ENCODE measurements around the gene XRN2.

XRN2 gene

GRCh38 chr20:21262812-21263211 is 40.3 kb upstream of the XRN2 start:
- Histone ChIP-seq H3K9me3 (ENCODE audit: insufficient read depth, low read length) (no peaks in the 10 kb centered on the region), H3K36me3 (replicated peaks; ENCODE audit: low read depth, low read length) (no peaks in the 10 kb centered on the region), H3K27ac (ENCODE audit: low read length) (no peak overlapping the region), H3K27me3 (ENCODE audit: low read depth, low read length) (no peaks in the 10 kb centered on the region), H3K4me1 (ENCODE audit: low read length) (no peaks in the 10 kb centered on the region), H3K9ac (ENCODE audit: low read length) (no peak overlapping the region), H4K20me1 (ENCODE audit: insufficient read depth, low read length) (no peaks in the 10 kb centered on the region), H2AFZ (ENCODE audit: low read depth, low read length) (no peak overlapping the region), H3K4me3 (ENCODE audit: low read length) (no peak overlapping the region), H3K4me2 (ENCODE audit: low read length) (no peak overlapping the region), H3K79me2 (ENCODE audit: low read length) (no peaks in the 10 kb centered on the region)
- no peak for TF ChIP-seq CTCF (IDR thresholded peaks at IDR 0.05; ENCODE audit: low read depth, low read length)
- no peak for TF ChIP-seq EZH2phosphoT487 (IDR thresholded peaks at IDR 0.05; ENCODE audit: low read depth)

GRCh38 chr20:21265261-21266190 is 37.6 kb upstream of the XRN2 start:
- H4K20me1 ChIP-seq (ENCODE audit: insufficient read depth, low read length) = no peaks in the 10 kb centered on the region
- H3K36me3 ChIP-seq (replicated peaks; ENCODE audit: low read depth, low read length) = no peaks in the 10 kb centered on the region
- no peak overlapping the region for H3K9ac ChIP-seq (ENCODE audit: low read length)
- H3K27me3 ChIP-seq (ENCODE audit: low read depth, low read length) = no peaks in the 10 kb centered on the region
- no peak overlapping the region for H3K4me3 ChIP-seq (ENCODE audit: low read length)
- H3K27ac ChIP-seq (ENCODE audit: low read length) = no peak overlapping the region
- no peaks in the 10 kb centered on the region for H3K9me3 ChIP-seq (ENCODE audit: insufficient read depth, low read length)
- H3K4me2 ChIP-seq (ENCODE audit: low read length) = no peak overlapping the region
- no peaks in the 10 kb centered on the region for H3K4me1 ChIP-seq (ENCODE audit: low read length)
- no peak overlapping the region for H2AFZ ChIP-seq (ENCODE audit: low read depth, low read length)
- TF ChIP-seq CTCF (IDR thresholded peaks at IDR 0.05; ENCODE audit: low read depth, low read length) = no peak
- TF ChIP-seq EZH2phosphoT487 (IDR thresholded peaks at IDR 0.05; ENCODE audit: low read depth) = no peak
- H3K79me2 ChIP-seq (ENCODE audit: low read length) = no peaks in the 10 kb centered on the region

GRCh38 chr20:21266191-21266536 is 37.0 kb upstream of the XRN2 start:
- Histone ChIP-seq H3K9ac (ENCODE audit: low read length) (no peak overlapping the region), H3K9me3 (ENCODE audit: insufficient read depth, low read length) (no peaks in the 10 kb centered on the region), H4K20me1 (ENCODE audit: insufficient read depth, low read length) (no peaks in the 10 kb centered on the region), H3K4me1 (ENCODE audit: low read length) (no peaks in the 10 kb centered on the region), H3K4me3 (ENCODE audit: low read length) (no peak overlapping the region), H3K27ac (ENCODE audit: low read length) (no peak overlapping the region), H3K36me3 (replicated peaks; ENCODE audit: low read depth, low read length) (no peaks in the 10 kb centered on the region), H3K4me2 (ENCODE audit: low read length) (no peak overlapping the region), H3K79me2 (ENCODE audit: low read length) (no peaks in the 10 kb centered on the region), H3K27me3 (ENCODE audit: low read depth, low read length) (no peaks in the 10 kb centered on the region), H2AFZ (ENCODE audit: low read depth, low read length) (no peak overlapping the region)
- TF ChIP-seq EZH2phosphoT487 (IDR thresholded peaks at IDR 0.05; ENCODE audit: low read depth) (no peak), CTCF (IDR thresholded peaks at IDR 0.05; ENCODE audit: low read depth, low read length) (no peak)

GRCh38 chr20:21269772-21270171 is 33.4 kb upstream of the XRN2 start:
- no peak overlapping the region for H3K27ac ChIP-seq (ENCODE audit: low read length)
- H3K36me3 ChIP-seq (replicated peaks; ENCODE audit: low read depth, low read length) = no peaks in the 10 kb centered on the region
- no peak overlapping the region for H3K4me2 ChIP-seq (ENCODE audit: low read length)
- H4K20me1 ChIP-seq (ENCODE audit: insufficient read depth, low read length) = no peaks in the 10 kb centered on the region
- no peak overlapping the region for H3K4me3 ChIP-seq (ENCODE audit: low read length)
- peaks cover 3% of the 10 kb centered on the region; the same call in 1 of the 2 replicates for H3K27me3 ChIP-seq (ENCODE audit: low read depth, low read length)
- H2AFZ ChIP-seq (ENCODE audit: low read depth, low read length) = no peak overlapping the region
- peaks cover 10% of the 10 kb centered on the region for H3K4me1 ChIP-seq (ENCODE audit: low read length)
- H3K79me2 ChIP-seq (ENCODE audit: low read length) = no peaks in the 10 kb centered on the region
- no peak overlapping the region for H3K9ac ChIP-seq (ENCODE audit: low read length)
- H3K9me3 ChIP-seq (ENCODE audit: insufficient read depth, low read length) = no peaks in the 10 kb centered on the region
- TF ChIP-seq EZH2phosphoT487 (IDR thresholded peaks at IDR 0.05; ENCODE audit: low read depth) (no peak), CTCF (IDR thresholded peaks at IDR 0.05; ENCODE audit: low read depth, low read length) (no peak)

Measured in OCI-LY3 (cell line).